NCI-H2227 (cell line): ENCODE data around the gene AIPL1.

Source experiments
- DNase-seq: peaks from one replicate; lab custom pipeline; 2025; ENCODE audit not compliant: unreplicated experiment; lab: John Stamatoyannopoulos, UW

The AIPL1 gene

DNA sequence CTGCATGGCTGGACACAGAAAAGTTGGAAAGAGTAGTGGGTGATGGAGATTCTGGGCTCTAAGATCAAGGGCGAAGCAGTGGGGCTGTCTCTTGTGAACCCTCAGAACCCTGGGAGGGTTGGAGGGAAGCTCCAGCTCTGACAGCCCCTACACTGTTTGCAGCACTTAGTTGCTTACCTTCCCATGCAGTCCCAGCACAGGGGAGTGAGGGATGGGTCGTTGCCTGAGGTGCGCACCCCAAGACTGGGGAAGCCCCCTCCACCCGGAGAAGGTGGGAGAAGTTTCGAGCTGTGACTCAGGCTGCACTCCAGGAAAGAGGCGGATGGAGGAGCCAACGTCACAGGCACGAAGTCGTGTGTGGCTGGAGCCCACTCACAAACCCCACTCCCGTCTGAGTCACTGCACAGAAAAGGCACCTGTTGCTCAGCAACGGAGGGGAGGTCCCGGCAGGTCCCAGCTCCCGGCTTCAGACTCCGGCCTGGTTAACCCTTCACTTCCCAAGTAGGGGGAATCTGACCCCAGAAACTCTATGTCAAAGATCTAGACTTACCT is 60.1 kb downstream of the AIPL1 start:
- peak; percentile 12 for DNase-seq

- no peak for DNase-seq
Observed at GRCh38 chr17:6374271-6374691, 60.6 kb downstream of the AIPL1 start.
